GF-D8 (cell line): ENCODE measurements around the gene RAD23A.
"Not testable (repeated sequence)": the region's sequence is repeated elsewhere in the genome, so short reads cannot be mapped to it uniquely, and the experiment has no call there.

Experiments used
- DNase-seq: peaks from one replicate; lab custom pipeline; 2025; lab: John Stamatoyannopoulos, UW

Gene RAD23A

DNA sequence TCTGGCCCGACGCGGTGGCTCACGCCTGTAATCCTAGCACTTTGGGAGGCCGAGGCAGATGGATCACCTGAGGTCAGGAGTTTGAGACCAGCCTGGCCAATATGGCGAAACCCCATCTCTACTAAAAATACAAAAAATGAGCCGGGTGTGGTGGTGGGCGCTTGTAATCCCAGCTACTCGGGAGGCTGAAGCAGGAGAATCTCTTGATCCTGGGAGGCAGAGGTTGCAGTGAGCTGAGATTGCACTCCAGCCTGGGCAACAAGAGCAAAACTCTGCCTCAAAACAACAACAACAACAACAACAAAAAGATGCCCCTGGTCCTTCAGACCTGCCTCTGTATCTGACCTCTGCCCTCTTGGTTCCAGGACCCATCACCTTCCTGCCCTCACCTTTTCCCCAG lies 9.9 kb downstream of the RAD23A start:
- DNase-seq = not testable (repeated sequence)

DNA sequence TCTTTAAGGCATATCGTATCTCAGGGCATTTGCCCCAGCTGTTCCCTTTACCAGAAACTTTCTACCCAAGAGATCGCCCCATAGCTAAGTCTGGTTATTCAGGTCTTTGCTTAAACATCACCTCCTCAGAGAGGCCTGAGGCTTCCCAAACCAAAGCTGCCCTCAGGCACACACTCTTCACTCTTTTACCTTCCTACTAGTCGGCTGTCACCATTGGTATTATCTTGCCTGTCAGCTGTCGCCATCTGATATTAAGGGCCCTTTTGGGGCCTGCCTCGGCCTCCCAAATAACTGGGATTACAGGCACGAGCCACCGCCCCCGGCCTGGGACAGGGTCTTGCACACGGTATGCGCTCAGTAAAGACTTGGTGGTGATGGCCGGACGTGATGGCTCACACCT lies 10.3 kb downstream of the RAD23A start:
- DNase-seq = no peak

- DNase-seq = peak; percentile 34
Measured at GRCh38 chr19:12956446-12957388, 11.1 kb downstream of the RAD23A start, which contains the start of gene GADD45GIP1. Gene GADD45GIP1, minus strand, starts transcription at chr19:12957223. Its CDS starts 11 bp downstream, at chr19:12957212.

GRCh38 chr19:12957389-12957952 lies 11.8 kb downstream of the RAD23A start:
- not testable (repeated sequence) for DNase-seq

DNA sequence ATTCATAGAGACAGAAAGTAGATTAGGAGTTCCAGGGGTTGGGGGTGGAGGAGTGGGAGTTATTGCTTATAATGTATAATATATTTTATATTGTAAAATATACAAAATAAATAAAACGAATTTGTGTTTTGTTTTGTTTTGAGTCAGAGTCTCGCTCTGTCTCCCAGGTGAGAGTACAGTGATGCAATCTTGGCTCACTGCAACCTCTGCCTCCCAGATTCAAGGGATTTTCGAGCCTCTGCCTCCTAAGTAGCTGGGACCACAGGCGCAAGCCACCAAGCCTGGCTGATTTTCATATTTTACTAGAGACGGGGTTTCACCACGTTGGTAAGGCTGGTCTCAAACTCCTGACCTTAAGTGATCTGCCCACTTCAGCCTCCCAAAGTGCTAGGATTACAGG lies 13.8 kb downstream of the RAD23A start:
- DNase-seq = no peak

DNA sequence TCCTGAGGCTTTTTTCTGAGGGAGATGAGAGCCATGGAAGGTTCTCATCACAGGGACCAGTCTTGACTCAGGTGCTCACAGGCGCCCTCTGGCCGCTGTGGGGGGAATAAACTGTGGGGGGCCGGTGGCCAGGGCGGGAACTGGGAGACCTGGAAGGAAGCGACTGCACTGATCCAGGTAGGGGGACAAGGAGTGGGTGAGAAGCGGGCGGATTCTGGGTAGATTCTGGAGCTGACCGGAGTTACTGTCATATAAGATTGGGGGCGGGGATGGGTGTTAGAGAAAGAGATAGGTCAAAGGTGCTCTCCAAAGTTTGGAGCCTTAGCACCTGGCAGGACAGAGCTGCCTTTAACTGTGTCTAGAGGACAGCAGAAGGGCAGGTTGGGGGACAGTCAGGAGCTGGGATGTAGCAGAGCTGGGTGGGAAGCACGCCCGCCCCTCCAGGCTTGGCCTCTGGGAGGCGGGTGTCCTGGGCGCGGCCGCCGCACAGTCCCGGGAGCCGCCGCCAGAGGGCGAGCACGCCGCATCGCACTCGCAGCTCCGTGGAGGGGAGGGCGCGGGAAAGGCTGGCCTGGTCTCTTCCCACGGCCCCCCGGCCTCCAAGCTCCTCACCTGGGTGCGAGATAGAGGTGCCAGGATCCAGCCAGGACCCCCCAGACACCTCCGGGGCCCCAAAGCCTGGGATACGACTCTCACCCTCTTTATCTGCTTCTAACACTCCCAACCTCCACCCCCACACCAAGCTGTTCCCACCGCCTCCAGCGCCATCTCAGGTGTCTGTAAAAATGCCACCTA lies 19.6 kb downstream of the RAD23A start:
- no peak for DNase-seq

GRCh38 chr19:12965812-12966135 lies 20.1 kb downstream of the RAD23A start:
- no peak for DNase-seq

DNA sequence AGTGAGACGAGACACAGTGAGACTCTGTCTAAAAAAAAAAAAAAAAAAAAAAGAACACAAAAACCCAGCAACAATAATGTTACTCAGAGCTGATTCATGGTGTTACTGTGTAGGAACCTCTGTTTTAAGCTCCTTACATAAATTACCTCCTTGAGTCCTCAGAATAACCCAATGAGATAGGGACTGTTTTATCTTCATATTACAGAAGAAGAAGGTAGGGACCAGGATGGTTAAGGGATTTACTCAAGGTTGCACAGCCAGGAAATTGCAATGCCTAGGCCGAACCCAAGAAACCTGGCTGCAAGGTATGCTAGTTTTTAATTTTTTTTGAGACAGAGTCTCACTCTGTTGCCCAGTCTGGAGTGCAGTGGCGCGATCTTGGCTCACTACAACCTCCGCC lies 22.2 kb downstream of the RAD23A start:
- DNase-seq = no peak

DNA sequence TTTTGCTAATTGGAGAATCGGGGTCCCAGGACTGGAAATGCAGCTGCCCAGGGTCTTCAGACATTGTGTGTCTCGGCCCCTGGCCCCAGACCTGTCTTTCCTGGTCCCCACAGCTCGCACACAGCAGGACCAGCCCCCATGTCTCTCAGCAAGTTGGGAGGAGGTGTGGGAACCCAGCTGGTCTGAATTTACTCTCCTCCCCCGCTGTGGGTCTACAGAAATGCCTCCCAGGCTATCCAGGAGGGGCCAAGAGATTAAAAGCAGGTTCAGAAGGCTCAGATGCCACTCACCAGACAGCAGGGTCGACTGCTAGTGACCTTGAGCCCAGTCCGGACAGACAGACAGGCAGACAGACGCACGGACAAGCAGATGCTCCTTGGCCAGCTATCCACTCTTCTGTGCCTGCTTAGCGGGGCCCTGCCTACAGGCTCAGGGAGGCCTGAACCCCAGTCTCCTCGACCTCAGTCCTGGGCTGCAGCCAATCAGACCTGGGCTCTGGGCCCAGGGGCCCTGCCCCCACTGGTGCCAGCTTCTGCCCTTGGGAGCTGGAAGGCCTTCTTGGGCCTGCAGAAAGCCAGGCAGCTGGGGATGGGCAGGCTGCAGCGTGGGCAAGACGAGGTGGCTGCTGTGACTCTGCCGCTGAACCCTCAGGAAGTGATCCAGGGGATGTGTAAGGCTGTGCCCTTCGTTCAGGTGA lies 23.8 kb downstream of the RAD23A start, which contains the start of gene DAND5:
Gene DAND5, plus strand, starts transcription at position 285 of the 697 bp plus-strand sequence. Its CDS starts 85 bp downstream, at position 370.
- no peak for DNase-seq

DNA sequence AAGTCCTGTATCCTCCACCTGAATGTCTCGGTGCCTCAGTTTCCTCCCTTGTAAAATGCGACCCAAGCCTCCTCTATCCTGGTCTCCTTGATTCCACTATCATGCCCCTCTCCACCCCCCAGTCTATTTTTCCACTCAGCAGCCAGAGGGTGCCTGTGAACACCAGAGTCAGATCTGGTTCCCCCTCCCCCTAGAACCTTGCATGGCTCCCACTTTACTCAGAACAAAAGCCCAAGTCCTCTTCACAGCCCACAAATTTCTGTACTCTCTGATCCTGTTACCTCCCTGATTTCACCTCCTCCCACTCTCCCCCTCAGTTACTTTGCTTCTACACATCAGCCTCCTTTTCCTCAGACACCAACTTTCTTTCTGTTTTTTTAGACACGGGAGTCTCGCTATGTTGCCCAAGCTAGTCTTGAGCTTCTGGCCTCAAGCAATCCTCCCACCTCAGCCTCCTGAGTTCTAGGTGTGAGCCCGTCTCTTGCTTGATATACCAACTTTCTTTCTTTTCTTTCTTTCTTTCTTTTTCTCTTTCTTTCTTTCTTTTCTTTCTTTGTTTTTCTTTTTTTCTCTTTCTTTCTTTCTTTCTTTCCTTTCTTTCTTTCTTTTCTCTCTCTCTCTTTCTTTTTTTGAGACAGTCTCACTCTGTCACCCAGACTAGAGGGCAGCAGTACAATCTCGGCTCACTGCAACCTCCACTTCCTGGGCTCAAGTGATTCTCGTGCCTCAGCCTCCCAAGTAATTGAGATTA lies 24.6 kb downstream of the RAD23A start:
- DNase-seq = no peak

GRCh38 chr19:12973236-12973635 lies 27.6 kb downstream of the RAD23A start:
- DNase-seq = no peak

- DNase-seq = no peak
Measured at GRCh38 chr19:12974301-12975220, 28.9 kb downstream of the RAD23A start.

DNA sequence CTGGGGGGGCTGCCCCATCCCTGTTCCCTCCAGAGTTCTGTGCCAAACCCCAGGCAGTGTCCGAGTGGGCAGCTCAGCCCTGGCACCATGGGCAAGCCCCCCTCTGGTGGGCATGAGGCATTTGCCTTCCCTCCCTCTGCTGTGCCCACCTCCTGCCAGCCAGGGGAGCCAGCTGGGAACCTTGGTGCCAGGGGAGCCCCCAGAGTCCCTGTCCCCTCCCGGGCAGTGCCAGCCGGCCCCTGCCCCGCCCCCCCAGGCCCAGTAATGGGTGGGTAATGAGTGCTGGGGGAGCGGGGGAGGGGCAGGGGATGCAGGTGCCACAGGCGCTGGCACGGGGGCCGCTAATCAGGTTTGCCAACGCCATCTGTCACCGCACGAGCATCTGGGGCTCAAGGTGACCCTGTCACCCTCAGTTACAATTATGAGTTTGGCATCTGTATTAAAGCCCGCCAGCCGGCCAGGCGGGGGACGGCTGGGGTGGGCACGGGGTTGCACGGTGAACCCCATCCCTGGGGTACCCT lies 29.6 kb downstream of the RAD23A start:
- DNase-seq = no peak

- DNase-seq = not testable (repeated sequence)
Measured at GRCh38 chr19:12976109-12976508, 30.4 kb downstream of the RAD23A start.

DNA sequence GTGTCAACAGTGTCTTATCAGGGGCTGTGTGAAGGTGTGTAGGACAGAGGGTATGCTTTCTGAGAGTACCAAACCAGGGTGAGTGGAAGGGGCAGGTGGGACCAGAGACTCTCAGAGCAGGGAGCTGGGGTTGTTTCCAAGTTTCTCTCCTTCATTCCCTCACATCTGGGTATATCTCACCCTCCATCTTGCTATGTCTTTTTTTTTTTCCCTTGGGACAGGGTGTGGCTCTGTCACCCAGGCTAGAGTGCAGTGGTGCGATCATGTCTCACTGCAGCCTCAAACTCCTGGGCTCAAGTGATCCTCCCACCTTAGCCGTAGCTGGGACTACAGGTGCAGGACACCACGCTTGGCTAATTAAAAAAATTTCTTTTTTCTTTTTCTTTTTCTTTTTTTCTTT lies 34.3 kb downstream of the RAD23A start:
- DNase-seq = no peak

GRCh38 chr19:12982648-12983047 lies 37.0 kb downstream of the RAD23A start:
- DNase-seq = no peak

GRCh38 chr19:12983091-12983490 lies 37.4 kb downstream of the RAD23A start:
- no peak for DNase-seq

- DNase-seq = no peak
Measured at GRCh38 chr19:12983542-12984142, 38.0 kb downstream of the RAD23A start.

DNA sequence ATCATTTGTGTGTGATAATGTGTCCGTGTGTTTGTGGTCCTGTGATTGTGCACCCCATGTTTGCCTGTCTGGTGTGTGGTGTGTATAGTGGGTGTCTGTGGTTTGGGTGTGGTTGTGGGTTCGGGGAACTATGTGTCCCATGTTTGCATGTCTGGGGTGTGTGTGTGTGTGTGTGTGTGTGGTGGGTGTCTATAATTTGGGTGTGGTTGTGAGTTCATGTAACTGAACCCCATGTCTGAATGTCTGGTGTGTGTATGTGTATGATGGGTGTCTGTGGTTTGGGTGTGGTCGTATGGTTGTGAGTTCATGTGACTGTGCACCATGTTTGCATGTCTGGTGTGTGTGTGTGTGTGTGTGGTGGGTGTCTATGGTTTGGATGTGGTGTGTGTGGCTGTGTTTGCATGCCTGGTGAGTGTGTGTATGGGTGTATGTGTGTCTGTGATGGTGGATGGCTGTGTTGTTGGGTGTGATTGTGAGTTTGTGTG lies 38.5 kb downstream of the RAD23A start:
- DNase-seq = no peak
